Left hindlimb (tissue), 1 donor: Measurements from ENCODE around the gene SPTBN2.

Experiments used
- DNase-seq: peaks from one replicate; pipeline ENCODE4 v3.0.0-alpha.2; 2018

SPTBN2 gene

DNA sequence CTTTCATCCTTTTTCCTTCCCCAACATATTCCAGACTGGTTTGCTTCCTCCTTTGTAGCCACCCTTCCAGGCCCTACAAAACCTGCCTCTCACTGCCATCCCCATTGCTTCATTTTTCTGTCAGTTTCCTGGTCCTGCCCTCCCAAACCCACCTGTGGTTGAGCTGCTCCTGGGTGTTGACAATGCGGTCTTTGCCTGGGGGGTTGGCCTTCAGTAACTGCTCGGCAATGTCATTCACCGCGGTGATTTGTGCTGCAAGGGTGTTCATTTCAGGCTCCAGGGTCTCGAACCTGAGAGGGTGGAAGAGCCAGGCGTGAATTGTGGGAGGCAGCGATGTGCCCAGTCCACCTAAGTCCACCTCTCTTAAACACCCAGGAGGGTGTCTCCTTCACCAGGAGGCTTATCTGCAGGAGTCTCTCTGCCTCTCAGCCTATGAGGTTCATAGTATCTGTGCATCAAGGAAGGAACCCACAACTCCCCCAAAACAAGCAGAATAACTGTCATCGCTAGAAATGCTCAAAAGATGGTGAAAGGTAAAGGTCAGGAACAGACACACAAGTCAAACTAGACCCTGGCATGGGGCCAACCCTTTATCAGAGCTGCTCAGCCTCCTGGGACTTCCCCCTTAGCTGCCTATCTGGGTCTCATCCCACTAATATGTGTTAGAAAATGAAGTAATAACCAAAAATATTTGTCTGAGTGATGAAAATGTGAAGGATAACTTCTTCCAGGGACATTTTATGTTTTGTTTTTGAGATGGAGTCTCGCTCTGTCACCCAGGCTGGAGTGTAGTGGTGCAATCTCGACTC, 27.4 kb downstream of the SPTBN2 start:
- no peak for DNase-seq

DNA sequence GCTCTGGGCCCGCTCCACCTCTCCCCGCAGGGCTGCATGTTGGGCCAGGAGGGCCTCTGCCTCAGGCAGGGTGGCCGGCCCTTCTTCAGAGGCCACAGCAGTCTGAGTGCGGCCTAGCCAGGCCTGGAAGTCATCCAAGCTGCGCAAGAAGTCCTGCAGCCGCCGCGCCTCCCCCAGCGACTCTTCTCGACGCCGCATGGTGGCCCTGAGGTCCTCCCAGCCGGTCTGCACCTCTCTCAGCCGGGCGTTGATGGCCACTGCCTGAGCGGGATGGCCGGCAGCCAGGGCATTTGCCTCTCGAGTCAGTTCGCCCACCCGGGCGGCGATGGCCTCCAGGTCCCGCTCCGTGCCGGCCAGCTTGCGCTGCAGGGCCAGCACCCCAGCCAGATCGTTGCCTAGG, 28.3 kb downstream of the SPTBN2 start:
- no peak for DNase-seq

DNA sequence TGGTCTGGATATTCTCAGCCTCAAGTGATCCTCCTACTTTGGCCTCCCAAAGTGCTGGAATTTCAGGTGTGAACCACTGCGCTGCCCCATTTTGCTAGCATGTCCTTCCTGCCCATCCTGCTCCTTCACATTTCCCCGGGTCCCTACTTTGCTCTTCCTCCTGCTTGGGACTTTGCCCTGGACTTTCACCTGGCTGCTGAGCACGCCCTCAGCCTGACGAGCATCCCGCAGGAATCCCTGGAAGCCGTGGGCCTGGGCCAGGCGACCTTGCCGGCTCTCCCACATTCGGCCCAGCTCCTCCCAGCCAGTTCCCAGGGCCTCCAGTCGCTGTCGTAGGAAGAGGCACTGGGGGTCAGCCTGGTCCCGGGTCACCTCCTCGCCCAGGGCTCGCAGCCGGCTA, 28.7 kb downstream of the SPTBN2 start:
- DNase-seq, result no peak

DNA sequence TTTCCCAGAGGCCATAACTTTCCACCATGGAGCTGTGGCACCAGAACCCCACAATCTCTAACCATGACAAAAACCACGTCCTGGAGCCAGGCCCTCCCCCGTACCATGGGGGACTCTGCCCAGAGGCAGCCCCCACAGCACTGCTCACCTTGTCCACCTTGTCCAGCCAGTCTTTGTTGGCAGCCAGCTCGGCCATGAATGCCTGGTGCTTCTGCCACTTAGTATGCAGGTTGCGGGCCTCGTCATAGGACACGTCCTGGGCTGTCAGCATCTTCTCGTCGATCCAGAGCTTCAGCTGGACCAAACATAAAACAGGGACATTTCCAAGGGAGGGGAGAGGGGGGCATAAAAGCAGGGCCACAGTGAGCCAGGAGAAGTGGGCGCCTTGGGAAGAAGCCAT, 30.5 kb downstream of the SPTBN2 start:
- DNase-seq, result no peak

DNA sequence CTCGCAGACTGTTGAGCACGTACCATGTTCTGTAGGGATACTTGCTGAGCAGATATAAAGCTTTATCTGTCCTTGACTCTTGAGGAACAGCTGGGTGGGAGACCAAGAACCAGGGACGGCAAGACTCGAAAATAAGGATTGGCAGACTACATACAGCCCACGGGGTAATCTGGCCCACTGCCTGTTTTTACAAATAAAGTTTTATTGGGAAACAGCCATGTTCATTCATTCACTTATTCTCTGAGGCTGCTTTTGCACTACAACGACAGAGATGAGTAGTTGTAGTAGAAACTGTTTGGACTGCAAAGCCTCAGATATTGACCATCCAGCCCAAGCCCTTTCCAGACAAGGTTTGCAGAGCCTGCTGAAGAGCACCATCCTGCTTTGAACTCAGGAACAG, 31.0 kb downstream of the SPTBN2 start:
- no peak for DNase-seq

DNA sequence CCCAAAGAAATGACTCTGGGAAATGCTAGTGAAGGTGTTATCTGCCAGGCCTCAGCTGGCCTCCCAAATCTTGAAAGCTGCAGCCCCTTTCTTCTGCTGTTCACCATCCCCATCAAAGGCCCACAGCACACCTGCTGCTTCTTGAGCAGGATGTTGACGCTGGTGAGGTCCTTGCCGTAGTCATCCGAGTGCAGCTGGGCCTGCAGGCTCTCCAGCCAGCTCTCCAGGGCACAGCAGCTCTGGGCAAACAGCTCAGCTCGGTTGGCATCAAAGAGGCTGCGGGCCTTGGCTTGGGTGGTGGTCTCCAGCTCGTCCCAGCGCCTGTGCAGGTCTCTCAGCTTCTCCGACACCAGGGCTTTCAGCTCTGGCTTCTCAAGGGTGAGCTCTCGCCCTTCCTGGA, 32.9 kb downstream of the SPTBN2 start:
- no peak for DNase-seq

DNA sequence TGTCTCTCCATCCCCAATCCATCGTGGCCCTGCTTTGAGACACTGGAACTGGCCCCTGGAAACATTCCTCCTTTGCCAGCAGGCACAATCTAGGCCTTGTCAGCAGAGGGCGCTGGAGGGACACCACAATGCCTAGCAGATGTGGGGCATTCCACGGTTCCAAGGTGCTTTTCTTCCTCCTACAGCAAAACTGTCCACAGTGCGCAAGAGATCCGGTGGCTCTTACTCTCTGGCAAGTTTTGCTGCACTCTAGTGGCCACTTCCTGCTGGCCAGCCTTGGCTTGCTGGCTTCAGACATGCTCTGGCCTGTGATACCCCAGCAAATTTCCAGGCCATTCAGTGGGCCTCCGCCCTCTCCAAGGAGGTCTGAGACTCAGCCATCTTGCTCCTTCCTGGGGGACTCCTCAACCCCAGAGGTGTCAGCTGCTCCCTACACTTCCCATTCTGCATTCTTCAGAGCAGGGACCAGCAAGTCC, 34.2 kb downstream of the SPTBN2 start:
- DNase-seq, result peak; percentile 79

DNA sequence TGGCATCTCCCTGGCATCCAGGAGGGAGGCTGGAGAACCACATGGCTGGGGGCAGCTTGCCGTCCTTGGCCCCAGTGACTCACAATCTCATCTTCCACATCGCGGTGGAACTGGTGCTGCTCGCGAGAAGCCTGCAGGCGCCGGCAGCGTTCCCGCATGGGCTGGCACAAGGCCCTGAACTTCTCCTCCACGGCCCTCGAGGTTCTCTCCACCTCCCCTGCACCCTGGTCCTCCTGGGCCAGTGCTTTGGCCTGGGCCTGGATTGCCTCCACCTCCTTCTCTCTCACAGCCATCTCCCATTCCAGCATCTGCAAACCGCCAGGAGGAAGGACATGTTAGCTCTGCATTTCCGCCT, 35.0 kb downstream of the SPTBN2 start:
- DNase-seq, result no peak

DNA sequence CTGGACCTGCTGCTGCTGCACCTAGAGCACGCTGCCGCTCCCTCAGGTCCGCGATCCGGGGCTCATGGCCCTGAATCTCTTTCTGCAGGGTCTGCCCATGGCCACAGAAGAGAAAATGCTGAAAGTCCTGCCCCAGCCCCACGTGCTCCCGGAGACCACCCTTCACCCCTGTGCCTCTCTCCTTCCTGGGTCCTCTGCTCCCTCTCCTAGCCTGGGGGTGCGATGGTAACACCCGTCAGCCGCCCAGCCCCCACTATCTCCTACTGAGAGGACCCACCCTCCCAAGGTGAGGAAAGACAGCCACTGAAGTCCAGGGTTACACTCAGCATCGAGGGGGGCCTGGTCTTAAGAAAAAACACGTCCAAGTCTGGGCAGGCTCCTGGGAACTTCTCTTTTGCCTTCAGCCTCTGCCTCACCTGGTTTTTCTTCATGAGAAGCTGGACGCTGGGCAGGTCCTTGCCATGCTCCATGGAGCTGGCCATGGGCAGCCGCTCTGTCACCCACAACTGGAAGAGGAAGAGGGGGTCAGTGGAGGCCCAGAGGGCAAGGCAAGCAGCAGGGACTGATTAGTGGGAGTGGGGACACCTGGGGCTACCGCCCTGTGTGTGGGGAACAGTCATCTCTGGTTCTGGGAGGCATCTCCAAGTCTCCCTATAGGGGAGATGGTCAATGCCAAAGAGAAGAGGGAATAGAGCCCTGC, 35.5 kb downstream of the SPTBN2 start:
- DNase-seq, result no peak

DNA sequence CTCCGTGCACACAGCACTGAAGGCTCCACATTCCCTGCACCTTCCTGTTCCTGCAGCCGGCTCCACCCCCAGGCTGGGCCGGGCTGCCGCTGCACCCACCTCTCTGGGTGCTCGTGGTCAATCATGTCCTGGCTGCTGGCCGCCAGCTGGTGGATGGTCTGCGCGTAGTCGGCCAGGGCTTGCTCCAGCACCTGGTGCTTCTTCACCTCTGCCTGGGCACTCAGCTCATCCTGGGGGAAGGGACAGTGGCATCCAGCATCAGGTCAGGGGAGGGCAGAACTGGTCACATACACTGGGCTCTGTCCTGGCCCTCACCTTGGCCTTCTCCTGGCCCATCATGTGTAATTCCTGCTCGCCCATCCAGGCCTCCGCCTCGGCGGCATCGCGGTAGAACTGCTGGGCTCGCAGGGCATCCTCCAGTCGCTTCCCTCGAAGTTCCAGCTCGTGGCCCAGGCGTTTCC, 36.1 kb downstream of the SPTBN2 start:
- DNase-seq, result no peak

DNA sequence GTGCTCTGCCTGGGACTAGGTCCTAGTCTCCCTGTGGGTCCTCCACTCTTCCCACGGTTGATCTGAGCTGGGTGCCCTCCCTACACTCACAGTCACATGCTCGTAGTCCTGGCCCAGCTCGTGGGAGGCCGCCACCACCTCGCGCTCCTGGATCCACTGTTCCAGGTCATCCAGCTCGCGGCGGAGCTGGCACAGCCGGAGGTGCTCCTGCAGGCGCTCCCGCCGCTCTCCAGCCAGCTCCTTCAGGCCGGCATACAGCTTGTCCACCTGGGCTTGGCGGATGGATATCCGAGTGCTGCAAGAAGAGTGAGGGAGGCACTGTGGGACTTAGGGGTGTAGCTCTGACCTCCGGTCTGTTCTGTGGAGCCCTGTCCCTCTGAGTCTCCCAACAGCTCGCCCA, 36.6 kb downstream of the SPTBN2 start:
- no peak for DNase-seq

DNA sequence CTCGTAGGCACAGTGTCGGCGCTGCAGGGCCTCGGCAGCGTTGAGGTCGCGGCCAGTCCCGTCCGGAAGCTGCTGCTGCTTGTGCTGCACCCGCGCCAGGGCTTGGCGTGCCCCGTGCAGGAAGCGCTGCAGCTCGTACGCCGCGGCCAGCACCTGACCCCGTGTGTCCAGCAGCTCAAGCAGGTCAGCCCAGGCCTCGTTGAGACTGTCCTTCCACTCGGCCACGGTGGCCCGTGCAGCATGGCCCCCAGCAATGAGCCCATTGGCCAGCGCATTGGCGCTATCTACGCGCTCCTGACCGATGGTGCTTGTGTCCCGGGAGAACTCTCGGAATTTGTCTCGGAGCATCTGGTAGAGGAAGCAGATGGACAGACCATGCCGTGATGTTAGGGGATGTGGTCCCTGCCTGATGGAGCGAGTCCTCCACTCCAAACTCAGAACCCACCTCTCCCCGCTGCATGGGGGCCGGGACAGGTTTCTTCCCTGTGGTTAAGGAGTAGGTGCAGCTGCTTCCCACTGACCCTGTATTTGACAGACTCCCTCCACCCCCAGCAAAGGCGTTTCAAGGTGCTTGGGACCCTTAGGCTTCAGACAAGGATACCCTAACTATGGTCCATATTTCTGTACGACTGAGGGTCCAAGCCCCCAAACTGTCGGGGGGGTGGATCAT, 37.6 kb downstream of the SPTBN2 start:
- no peak for DNase-seq

DNA sequence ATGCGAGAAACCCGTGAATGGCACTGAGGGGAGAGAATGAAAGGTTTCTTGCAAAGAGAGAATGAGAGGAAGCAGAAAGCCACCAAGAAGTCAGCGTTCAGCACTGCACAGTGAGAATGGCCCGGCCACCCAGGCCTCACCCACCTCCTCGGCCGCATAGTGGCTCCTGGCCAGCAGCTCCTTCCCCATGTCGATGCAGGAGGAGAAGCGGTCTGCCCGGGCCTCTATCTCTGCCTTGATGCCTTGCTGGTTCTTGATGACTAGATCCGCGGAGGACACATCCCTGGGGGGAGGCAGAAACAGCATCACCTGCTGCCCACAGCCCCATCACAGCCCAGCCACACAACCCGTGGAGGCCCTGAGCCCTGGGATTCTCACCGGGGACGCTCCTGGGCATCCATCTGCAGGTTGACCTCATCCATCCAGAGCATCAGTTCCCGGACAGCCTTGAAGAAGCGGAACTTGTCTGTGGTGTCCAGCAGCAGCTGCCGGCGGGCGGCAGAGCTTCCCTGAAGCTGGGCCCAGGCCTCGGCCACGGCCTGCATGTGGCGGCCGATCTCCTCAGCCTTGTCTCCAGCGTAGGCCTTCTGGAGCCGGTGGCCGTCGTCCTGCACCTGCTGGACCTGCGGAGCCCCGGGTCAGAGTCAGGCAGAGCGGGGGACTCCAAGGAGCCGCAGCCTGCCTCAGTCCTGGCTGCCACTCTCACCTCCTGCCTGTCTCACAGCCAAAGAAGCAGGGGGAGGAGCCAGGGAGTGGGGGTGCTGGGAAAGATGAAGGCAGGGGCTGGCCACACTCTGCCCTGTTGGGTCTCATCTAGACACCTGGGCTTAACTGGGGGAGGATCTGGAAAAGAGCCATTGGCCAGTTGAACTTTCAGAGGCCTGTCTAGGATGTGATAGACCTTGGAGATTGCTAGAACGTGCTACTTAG, 39.1 kb downstream of the SPTBN2 start:
- no peak for DNase-seq

DNA sequence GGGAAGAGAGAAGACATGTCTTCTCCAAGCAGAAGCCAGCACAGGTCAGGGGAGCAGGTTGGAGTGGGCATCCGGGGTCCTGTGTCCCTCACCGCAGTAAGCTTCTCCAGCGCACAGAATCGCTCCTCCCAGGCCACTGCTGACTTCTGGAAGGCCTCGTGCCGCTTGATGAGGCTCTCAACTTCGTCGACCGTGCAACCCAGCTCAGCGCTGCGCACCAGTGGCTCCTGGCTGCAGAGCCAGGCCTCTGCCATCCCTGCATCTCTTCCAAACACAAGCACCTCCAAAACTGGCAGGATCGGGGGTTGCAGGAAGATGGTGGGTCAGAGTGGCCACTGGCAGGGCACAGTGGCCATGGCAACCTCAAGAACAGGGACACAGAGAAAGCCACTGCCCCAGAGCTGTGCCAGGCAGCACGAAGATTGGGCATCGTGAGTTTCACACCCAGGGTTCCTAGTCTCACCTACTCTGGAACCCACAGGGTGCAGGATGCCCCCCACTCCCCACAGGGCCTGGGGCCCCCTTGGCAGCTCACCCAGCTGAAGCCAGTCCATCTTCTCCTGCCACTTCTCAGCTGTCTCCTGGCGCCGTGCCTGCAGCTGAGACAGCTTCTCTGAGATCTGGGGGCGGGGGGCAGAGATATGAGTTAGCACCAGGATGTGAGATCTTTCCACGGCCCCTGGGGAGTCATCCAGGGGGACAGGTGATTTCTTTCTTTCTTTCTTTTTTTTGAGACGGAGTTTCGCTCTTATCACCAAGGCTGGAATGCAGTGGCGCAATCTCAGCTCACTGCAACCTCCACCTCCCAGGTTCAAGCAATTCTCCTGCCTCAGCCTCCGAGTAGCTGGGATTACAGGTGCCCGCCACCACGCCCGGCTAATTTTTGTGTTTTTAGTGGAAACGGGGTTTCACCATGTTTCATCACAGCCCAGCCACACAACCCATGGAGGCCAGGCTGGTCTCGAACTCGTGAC, 40.2 kb downstream of the SPTBN2 start:
- DNase-seq, result no peak

DNA sequence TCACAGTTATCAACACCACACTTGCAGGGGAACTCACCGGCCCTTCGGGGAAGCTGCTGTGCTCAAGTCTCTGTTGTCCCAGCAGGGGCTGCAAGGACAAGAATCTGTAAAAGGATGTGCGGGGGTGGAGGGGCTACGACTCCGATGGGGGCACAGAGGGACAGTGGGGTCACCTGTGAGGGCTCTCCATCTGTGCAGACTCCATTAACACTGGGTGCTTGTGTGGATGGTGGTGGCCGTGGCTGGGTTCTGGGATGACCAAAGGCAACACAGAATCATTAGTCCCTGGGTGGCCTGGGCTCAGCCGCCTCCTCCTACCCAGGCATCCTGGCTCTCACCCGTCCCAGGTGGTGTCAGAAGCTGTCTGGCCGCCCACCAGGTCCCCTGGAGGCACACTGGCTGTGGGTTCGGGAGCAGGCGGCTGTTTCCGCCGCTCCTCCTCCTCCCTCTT, 41.2 kb downstream of the SPTBN2 start:
- DNase-seq, result no peak

DNA sequence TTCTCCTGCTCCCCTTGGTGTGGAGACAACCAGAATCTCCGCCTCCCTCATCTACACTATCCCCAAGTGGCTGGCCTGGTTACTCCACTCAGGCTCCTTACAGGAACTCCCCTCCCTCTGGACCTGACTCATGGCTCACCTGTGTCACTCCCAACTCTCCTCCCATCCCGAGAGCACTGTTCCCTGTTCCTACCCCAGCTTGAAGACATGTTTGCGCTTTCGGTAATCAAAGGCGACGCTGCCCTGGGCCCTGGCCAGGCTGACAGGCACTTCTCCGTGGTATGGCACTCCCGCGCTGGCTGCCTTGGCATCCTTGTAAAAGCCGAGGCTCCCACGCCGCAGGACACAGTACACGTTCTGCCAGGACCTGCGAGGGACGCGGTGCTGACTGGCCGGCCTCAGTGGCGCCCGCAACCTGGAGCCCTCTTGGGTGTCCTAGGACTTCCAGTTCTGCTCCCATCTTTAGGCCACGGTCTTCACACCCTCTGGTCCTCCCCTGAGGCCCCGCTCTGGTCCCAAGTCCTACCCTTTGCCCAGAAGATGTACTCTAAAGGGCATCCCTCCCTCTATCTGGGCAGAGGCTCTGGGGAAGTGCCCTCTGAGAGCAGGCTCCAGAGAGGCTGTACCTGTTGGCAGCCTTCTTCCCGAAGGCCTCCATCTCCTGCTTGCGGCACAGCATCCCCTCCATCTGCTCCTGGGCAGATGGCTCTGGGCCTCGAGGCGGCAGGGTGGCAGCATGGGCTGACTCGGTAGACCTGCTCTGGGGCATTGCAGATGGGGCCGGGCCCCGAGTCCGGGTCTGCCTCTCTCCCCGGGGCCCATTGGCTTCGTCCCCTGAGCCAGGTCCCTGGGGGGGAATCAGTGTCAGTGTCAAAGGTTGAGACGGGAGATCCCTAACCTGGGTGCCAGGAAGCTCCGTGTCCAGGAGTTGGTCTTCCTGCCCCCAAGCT, 41.9 kb downstream of the SPTBN2 start:
- no peak for DNase-seq

DNA sequence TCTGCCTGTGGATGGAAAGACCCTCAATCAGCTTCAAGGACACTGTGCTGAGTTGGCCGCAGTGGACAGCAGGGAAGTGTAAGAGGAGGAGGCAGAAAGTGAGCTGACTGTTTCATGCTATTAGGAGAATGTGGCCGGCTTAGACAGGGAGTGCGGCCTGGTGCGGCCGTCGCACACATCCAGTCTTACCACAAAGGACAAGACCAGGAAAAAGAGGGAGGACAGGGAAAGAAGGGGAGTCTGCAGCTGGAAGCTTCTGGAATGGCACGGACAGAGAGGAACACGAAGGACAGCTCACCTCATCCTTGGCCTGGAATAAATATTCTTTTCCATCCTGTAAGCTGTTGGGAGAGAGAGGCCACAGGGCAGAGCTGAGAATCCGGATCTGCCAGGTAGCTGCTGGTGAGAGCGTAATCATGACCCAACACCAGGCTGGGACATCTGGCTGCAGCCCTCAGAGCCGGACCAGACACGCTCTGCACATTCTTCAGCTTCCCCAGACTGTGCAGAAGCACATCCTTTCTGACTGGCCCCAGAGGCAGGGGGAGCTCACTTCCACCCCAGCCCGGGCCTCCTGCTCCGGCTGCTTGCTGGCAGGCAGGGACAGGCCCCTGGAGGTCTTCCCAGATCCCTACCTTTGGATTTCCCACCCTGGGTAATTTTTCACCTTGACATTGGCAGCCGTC, 42.8 kb downstream of the SPTBN2 start:
- no peak for DNase-seq

DNA sequence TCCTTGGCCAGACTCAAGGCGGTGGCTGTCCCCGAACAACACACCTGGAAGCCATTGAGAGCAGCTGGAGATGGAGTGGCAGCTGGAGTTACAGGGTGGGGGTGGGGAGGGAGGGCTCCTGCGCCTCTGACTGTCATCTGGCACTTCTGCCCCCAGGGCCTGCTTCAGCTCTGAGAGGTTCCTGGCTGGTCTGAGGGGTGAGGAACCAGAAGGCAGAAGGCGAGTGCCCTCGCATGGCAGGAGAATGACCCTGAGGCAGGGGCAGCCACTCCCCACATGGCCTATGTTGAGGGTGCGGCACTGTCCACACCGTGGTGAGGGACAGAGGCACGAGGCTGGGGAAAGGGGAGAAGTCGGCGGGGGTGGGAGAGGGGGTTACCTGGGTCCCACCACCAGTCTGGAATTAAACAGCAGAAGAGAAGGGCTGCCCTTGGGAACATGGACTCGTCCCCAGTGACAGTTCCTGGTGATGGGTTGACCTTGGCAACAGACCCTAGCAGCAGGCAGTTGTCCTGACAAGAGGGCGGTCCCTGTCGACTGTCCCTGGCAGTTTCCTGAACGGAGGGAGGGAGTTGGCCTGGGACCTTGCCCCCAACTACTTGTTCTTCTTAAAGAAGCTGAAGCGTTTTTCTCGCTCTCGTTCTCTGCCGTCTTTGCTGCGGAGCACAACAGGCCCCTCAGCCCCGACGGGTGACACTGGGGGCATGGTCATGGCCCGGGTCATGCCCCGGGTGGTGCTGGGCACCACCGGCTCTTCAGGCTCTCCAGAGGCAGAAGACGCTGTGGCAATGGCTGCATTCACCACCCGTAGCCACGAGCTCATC, 43.5 kb downstream of the SPTBN2 start:
- no peak for DNase-seq

DNA sequence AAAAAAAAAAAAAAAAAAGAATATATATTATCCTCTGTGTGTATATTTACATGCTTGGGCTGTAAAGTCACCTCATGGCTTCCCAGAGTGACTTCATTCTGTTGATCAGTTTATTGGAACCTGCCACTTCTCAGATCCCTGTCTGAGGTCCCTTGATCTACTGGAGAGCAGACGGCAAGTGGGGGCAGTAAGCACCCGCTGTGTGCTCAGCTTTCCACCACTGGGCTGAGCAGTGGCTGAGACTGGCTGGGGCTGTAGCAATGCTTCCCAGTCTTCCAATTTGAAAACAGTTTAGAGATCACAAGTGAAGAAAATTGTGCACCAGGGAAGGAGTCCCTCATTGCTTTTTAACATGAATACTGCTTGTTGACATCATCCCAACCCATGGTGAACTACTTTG, 44.4 kb downstream of the SPTBN2 start:
- DNase-seq, result no peak
